GM18517 (cell line): ENCODE measurements around the gene ZBTB7A.

Experiments used
- ATAC-seq: cut with Tn5 transposase; IDR thresholded peaks from one replicate; pipeline ENCODE4 v1.9.1; 2021; ENCODE audit warnings: mild to moderate bottlenecking, moderate library complexity; ENCODE audit not compliant: unreplicated experiment

The ZBTB7A gene

GRCh38 chr19:4057931-4058692 lies 8.6 kb downstream of the ZBTB7A start:
- ATAC-seq: no peak

DNA sequence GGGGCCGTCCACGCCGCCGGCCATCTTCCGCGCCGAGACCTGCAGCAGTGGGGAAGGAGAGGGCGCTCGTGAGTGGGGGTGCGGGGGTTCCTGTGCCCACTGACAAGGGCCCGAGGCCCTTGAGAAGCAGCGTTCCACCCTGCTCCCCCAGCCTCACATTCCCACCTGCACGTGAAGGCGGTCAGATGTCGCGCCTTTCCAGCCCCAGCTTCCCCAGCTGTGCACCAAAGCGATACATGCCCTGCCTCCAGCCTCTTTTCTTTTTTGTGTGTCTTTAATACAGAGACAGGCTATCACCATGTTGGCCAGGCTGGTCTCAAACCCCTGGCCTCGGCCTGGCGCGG lies 11.5 kb downstream of the ZBTB7A start:
- ATAC-seq: no peak

DNA sequence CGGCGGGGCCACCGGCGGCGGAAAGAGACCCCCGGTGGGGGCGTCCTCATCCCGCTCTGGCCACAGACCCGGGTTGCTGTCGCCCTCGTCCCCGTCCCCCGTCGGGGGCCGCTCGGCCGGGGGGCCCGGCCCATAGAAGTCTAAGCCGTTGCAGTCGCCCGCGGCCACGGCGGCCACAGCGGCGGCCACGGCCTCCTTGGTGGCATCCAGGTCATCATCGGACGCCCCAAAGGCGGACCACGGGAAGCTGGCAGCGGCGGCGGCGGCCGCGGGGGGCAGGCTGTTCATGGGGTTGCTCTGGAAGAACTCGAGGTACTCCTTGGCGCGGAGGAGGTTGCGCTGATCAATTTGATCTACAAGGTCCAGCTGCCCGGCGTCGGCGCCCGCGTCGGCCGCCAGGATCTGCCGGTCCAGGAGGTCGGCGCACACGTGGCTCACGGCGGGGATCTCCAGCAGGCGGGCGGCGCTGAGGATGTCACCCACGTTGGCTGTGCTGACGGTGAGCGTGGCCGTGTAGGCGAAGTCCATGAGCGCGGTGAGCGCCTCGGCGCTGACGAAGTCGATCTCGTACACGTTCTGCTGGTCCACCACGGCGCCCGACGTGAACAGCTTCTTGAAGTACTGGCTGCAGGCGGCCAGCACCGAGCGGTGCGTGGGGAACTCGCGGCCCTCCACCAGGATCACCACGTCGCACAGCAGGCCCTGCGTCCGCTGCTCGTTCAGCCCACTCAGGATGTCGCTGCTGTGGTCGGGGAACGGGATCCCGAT lies 12.1 kb downstream of the ZBTB7A start:
- ATAC-seq: no peak

- no peak for ATAC-seq
Measured at GRCh38 chr19:4053423-4054324, 13.0 kb downstream of the ZBTB7A start.

GRCh38 chr19:4052993-4053422 lies 13.7 kb downstream of the ZBTB7A start:
- no peak for ATAC-seq

GRCh38 chr19:4052114-4052992 lies 14.3 kb downstream of the ZBTB7A start:
- ATAC-seq: no peak

DNA sequence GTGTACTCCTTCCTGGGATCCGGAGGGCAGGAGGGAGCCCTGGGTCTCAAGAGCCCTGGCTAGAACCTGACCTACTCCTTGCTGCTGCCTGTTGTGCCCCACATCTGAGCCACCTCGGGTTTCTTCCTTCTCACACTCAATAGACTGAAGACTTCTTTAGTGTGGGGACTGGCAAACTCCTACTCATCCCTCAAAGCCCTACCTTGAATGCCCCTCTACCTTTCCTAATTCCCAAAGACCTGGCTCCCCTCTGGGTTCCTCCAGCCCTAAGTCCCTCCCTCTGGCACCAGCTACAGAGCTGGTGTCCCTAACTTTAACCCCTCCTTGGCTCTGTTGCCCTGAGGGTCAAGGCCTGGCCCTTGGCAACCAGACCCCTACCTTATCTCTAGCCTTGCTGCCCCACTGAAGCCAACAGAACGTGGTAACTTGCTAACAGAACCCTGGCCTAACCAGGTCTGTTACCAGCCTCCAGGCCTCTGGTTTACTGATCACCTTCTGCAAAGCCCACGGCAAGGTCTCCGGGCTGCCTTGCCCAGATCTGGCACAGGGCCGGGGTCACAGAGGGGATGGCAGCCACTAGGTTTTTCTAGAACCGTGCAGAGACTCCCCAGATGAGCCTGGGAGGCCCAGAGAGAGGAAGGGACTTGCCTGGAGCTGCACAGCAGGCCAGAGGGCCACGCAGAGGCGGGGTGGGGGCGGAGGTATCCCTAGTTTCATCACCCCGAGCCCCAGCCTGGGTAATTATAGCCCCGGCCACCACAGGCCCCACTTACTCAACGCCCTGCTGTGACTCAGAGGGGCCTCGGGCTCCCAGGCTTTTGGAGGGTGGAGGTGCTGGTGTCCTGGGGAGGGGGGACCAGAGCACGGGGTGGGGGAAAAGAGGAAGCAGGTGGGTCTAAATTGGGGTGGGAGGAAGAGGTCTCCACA lies 15.3 kb downstream of the ZBTB7A start:
- no peak for ATAC-seq

DNA sequence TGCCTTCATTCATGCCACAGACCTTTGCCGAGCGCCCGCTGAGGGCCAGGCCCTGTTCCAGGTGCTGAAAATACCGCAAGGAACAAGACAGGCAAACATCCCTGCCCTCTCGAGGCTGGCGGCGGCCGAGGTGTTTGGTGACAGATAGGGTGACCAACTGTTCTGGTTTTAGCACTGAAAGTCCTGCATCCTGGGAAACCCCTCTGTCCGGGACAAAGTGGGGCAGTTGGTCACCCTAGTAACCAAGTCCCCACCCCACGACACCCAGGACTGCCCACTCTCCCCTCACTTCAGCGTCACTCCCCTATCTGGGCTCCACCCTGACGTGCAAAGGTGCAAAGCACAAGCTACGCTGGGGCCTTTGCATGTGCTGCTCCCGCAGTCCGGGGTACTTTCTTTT lies 17.3 kb downstream of the ZBTB7A start:
- ATAC-seq: no peak

GRCh38 chr19:4046946-4047683 lies 19.6 kb downstream of the ZBTB7A start:
- ATAC-seq: no peak

- no peak for ATAC-seq
Measured at GRCh38 chr19:4046362-4046691, 20.4 kb downstream of the ZBTB7A start.

DNA sequence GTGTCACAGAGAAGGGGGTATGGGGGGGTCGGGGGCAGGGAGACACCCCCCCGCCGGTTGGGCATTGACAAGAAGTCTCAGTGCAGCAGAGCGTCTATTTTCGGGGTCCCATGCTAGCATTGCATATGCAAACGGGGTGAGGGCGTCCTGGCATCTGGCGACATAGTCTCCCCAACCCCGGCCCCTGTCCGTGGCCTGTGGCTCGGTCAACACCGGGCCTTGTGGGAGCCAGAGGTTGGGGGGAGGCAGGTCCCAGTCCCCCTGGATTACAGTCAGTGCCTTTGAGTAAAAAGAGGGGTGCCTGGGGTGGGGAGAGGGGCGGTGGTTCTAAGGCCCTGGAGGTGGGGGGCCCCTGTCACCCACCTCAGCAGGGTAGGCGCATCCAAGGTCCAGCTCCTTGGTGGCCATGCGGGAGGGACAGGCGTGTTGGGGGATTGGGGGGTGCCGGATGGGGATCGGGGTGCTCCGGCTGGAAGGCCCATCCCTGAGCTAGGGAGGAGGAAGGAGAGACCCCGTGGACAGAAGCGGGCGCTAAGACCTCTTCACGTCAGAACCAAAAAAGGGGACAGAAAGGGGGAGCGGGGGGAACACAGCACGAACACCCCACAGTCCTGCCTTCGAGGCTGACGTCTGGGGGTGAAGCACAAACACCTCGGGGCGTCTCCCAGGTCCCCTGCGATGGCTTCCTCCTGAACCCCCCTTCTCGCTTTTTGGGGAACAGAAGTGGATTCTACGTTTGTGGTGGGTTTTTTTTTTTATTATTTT lies 20.9 kb downstream of the ZBTB7A start:
- ATAC-seq: no peak

GRCh38 chr19:4044990-4045465 lies 21.7 kb downstream of the ZBTB7A start:
- no peak for ATAC-seq

DNA sequence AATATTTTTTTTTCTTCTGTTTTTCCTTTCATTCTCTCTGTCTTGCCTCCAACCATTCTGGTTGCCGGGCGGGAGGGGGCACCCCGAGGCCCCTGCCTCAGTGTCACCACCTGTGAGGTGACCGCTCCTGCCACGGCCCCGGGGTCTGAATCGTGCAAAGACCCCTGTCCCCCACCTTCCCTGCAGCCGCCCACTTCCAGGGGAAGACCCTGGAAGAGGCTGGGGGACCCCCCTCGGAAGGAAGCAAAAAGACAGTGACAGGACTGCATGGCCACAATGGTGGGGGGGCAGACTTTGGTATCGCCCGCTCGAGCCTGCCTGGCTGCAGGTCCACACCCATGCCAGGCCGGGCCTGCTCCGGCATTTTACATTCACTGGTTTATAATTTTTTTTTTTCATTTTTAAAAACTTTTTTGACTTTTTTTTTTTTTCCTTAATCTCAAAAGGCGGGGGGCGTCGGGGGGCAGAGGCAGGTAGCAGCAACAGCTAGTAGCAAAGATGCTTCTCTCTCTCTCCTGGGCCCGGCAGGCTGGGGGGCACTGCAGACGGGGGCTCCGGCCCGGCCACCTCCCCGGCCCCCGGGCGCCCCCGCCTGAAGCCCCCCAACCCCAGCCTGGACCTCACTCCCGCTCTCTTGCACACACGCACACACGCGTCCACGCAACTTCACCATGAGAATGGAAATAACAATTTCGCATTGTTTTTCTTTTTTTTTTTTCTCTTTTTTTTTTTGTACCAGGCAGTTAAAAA lies 22.6 kb downstream of the ZBTB7A start:
- ATAC-seq: no peak

- ATAC-seq: no peak
Measured at GRCh38 chr19:4043401-4043800, 23.3 kb downstream of the ZBTB7A start.

DNA sequence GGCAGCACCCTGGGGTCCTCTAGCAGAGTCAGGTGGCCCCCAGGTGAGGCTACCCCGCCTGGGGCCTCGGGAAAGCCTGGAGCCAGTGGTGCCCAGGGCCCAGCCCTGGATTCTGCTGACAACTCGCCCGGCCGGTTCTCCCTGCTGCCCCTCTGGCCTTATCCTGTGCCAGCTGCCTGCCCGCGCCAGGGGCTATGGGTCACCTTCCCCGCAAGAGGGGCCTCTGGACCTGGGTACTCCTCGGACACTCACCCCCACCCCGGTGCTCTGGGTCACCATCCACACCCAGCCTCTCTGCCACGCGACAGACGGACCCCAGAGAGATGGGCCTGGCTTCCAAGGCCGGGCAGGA lies 24.0 kb downstream of the ZBTB7A start:
- ATAC-seq: no peak

DNA sequence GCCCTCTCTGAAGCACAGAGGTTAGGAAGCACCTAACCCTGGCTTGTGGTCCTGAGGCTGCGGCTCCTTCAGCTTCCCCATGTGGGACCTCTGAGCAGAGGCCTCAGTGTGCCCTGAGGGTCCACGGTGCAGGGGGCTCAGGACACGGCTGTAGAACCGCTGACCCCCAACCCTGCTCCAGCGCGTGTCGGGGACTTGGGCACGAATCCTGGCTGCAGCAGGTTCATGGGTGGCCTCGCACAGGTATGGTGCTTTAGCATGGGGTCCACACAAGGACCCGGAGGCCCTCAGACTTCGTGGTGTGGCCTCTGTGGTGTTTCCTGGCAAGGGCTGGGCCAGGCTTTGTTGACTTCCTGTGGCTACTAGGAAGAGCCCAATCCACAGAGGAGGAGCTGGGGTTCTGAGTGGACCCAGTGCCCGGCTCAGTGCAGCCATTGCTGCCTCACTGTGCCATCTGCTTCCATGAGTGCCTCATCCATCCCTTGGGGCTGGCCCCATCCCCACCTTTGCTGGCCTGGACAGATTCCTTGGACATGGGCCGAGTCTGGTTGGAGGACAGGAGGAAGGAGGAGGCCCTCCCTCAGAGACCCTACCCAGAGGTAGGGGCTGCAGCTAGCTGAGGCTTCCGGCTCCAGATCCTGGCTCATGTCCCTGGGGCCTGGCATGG lies 24.5 kb downstream of the ZBTB7A start:
- ATAC-seq: no peak
